Ovary (tissue), 3 donors: Measurements from ENCODE around the gene SETSIP.

Source experiments
- CTCF ChIP-seq, 3 donors: fragments of 450-650 bp in 2 of 3; fragments of 200-600 bp in 1 of 3; IDR thresholded peaks; one replicate each; pipeline versions ENCODE4 v1.5.1 to v1.8.0; 2016 to 2022; ENCODE audit warnings: antibody characterized with exemption in 3 of 3, mild to moderate bottlenecking in 1 of 3
- EP300 ChIP-seq: sonication (generic); formaldehyde crosslinking; IDR thresholded peaks from one replicate; pipeline ENCODE4 v1.6.1; 2017; ENCODE audit warnings: antibody characterized with exemption
- POLR2A ChIP-seq: fragments of 450-650 bp; IDR thresholded peaks from one replicate; pipeline ENCODE4 v1.6.1; 2017; ENCODE audit warnings: antibody characterized with exemption, mild to moderate bottlenecking, moderate library complexity
- donor health status: DM: no; HTN: no; CAD: no.

- TF ChIP-seq POLR2A: no peak
- no peak for TF ChIP-seq CTCF (IDR thresholded peaks at IDR 0.05)
- no peak for TF ChIP-seq EP300
These were observed 23.3 kb downstream of the SETSIP start for GRCh38 chr1:92051948-92052347.
